ENCODE data around the gene YWHAQ.
A peak's percentile ranks its signal among the peaks of the same experiment; 100 is the strongest.
"Not testable (repeated sequence)": the region's sequence is repeated elsewhere in the genome, so short reads cannot be mapped to it uniquely, and the experiment has no call there.

YWHAQ gene

DNA sequence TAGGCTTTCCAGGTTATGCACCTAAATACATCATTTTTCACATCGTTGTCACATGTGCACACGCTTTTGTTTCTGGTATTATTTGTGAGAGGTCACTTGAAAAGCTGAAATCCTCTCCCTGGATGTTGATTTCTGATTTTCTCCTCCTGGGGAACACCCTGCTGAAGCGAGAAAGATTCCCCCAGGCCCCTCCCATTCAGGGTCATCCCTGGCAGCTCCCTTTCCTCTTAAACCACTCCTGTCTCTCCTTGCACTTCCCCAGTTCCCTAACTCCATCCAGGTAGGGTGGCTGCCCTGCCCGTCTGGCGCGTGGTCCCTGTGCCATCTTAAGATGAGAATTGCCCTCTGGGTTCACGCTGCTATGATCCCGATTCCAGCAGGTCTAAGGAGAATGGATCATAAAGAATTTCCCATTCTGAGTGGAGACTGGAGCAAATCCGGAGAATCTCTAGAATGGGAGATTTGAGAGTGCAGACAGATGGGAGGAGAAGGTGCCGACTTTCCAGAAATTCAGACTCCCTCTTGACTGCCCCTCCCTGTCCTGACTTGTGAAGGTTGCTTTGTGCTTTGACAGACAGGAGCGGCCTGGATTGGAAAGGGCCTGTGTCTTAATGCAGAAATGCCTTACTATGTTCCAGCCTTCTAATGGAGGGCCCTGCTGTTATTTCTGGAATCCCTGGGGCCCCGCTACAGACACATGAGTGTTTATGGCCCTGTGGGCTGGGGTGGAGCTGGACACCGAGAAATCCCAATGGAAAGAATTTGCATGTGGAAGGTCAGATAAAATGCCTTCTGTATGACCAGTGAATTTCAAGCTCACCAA is 1.3 kb upstream of the YWHAQ start:
- DNase-seq: no peak

DNA sequence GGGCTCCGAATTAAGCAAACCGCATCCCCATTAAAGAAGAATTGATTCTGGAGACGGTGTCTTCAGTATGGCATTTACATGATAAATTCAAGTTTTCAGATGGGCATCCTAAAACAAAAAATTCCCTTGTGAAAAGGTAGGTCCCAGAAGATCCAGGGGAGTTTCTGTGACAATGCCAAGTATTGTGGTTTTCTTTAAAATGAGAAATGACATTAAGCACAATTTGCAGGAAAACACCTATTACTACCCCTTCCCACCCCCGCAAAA is 689 bp upstream of the YWHAQ start:
- no peak for DNase-seq

DNA sequence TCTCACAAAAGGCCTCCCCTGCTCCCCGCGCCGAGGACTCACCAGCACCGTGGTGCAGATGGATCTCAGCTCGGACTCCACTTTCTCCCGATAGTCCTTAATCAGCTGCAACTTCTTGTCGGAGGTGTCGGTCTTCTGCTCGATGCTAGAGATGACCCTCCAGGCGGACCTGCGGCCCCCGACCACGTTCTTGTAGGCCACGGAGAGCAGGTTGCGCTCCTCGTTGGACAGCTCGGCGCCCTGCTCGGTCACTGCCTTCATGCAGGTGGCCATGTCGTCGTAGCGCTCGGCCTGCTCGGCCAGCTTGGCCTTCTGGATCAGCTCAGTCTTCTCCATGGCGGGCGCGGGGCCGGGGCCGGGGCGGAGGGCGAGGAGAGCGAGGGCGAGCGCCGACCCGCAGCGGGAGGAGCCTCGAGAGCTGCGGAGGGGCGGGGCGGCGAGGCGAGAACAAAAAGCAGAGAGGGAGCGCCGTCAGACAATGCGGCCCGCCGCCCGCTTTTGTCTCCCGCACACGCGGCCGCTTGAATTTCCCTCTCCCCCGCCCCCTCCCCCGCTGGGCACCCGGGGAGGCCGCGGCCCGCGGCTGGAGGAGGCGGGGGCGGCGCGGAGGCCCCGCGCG is 571 bp downstream of the YWHAQ start:
- peak; percentile 78 for DNase-seq

DNA sequence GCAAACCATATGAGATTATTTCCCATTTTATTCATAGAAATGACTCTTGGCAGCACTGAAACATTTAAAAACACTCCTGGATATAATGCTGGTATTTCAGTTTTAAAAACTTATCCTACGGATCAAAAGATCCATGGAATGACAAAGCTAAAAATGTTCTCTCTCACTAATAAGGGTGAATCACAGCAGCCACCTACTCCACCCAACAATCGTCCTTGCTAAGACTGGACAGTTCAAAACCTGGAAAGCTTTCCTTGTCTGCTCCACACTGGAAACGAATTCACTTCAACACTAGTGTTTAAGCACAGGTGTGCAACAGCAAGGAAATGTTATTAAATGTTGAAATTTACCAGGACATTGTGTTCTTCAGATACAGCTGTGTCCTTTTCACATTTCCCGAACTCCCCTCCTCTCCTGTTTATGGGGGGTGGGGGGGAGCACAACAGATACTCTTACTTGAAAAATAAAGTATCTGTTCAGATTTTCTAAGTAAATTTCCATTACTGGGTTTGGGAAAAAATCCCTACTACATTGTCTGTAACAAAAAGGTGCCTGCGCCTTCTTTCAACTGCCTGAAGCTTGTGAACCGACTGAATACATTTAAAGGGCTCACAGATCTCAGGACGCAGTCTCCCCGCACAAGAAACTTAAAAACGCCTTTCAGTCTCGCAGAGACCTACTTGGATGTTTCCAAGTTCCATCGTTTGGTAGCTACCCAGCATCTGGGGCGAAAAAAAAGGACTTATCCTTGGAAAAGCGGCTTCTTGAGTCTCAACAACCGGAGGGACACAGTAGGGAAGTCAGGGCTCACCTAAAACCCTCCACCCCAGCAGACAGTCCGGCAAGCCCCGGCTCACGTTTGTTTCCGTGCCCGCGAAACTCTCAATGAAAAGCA is 1.3 kb downstream of the YWHAQ start:
- DNase-seq: peak; percentile 16

DNA sequence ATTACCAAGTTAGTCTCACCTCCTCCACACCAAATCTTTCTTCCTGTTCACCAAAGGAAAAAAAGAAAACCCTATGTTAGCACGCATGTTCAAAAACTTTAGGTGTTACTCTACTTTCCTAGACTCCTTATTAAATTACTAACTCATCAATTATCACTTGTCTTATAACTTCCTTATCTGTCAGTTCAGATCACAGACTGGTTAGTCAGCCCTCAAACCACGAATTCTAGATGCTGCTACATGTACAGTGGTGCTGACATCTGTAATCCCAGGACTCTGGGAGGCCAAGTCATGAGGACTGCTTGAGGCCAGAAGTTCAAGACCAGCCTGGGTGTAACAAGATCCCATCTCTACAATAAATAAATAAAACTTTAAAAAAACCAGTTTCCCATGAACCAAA is 3.5 kb downstream of the YWHAQ start:
- peak; percentile 8 for DNase-seq

DNA sequence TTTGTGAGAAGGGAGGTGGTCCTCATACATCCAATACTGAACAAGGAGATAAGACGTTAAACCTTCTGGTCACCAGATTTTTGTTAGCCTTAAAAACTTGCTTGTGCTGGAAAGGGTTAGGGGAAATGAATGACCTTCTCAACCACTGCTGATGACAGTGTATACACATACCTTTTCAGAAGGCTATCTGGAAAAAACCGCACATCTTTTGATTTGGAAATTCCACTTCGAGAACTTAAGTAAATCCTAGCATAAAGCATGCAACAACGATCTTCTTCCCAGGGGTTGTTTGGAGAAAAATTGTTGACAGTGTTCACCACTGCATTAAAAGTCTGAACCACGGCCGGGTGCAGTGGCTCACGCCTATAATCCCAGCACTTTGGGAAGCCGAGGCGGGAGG is 7.6 kb downstream of the YWHAQ start:
- DNase-seq: no peak

DNA sequence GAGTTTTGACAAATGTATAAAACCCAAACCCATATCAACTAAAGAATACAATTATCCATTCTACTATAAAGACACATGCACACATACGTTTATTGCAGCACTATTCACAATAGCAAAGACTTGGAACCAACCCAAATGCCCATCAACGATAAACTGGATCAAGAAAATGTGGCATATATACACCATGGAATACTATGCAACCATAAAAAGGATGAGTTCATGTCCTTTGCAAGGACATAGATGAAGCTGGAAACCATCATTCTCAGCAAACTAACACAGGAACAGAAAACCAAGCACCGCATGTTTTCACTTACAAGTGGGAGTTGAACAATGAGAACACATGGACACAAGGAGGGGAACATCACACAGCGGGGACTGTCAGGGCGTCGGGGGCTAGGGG is 9.1 kb downstream of the YWHAQ start:
- DNase-seq: not testable (repeated sequence)

DNA sequence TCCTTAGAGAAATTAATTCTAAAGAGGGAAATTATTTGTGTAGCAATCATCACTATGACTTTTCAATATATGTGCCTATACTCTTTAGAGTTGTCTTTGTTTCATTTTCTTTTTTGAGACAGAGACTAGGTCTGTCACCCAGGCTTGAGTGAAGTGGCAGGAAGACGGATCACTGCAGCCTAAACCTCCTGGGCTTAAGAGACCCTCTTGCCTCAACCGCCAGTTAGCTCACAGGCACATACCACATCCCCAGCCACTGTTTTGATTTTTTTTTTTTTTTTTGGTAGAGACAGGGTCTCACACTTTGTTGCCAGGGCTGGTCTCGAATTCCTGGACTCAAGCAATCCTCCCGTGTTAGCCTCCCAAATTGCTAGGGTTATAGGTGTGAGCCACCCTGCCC is 12.4 kb downstream of the YWHAQ start:
- peak; percentile 18 for DNase-seq

DNA sequence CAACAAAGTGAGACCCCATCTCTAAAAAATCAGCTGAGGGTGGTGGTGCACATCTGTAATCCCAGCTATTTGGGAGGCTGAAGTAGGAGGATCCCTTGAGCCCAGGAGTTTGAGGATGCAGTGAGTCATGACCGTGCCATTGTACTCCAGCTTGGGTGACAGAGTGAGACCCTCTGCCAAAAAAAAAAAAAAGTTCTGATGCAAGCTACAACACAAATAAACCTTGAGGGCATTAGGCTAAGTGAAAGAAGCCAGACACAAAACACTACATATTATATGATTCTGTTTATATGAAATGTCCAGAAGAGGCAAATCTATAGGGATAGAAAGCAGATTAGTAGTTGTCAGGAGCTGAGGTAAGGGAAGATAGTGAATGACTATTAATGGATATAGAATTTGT is 13.0 kb downstream of the YWHAQ start:
- no peak for DNase-seq

DNA sequence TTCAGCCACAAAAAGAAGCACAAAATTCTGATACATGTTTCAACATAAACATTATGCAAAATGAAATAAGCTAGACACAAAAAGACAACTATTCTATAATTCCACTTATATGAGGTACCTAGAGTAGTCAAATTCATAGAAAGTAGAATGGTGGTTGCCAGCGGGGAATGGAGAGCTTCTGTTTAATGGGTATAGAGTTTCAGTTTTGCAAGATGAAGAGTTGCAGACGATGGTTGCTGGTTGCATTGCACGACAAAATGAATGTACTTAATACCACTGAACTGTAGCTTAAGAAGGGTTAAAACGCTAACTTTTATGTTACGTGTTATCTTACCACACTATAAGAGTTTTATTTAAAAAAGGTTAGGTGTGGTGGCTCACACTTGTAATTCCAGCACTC is 13.5 kb downstream of the YWHAQ start:
- DNase-seq: no peak

DNA sequence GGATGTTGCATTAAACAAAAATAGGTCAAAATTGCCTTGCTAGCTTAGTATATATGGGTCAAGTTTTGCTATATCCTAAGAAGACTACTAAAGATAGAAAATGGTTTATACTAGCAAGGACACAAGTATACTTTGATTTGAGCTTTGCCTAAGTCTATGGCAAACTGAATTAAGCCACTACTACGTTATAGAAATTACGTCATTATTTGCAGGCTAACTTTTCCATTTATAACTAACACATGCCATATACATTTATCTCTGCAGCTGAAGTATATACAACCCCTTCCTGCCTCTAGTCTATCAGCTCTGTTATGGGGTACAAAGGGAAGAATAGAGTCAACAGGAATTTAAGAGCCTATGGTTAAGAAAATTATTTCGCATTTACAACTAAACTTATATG is 16.2 kb downstream of the YWHAQ start:
- DNase-seq: no peak

DNA sequence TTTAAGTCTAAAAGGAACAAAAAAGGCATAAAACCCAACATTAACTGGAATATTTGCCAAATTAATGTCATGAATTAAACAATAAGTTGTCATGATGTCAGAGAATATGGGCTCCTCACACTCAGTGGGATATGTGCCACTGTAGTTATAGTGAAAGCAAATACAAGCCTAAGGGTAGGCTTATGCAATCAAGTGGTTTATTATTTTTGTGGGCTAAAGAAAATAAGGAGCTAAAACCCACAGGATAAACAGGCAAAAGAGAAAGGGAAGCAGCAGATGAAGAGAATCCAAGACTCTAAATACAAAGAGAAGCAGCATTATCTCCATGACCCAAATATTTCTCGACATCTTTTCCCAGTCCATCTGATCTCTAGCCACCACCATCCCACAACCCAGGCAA is 17.5 kb downstream of the YWHAQ start:
- no peak for DNase-seq

DNA sequence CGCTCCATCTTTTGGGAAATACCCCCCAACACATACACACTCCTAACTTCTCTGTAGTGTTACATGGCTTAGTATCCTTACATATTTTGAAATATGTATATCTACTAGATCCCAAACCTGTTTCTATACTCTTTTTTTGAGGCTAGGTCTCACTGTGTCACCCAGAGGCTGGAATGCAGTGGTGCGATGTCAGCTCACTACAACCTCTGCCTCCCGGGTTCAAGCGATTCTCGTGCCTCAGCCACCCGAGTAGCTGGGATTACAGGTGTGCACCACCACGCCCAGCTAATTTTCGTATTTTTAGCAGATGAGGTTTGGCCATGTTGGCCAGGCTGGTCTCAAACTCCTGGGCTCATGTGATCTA is 19.3 kb downstream of the YWHAQ start:
- DNase-seq: not testable (repeated sequence)

DNA sequence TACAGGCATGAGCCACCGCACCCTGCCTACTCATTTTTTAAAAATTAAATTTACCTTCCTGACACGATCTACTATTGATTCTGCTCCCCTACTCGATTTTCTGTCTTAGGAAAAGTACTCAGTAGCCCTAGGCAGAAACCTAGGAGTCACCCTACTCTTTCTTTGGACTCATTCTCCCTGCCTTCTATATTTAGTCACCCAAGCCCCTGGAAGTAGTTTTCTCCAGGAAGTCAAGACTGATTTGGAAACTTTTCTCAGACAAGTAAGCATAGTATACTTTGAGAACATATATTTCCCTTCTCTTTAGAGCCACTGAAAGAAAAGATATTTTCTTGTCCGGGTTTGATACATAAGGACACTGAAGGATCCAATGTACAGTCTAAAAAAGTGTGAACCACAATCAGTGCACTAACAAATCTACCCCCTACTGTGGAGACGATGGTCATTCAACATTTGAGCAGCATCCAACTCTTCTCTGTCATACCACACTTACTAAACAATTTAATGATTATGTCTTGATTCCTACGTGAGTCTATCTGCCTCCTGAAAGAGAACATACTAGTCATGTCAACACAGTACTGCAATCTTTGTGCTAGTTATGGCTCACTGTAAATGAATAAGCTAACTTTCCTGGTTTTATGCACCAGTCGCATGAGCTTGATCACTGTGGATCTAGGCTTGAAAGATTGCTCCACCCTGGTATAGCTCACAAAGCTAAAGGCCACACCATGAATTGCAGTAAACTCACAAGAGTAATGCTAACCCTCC is 19.8 kb downstream of the YWHAQ start:
- no peak for DNase-seq

DNA sequence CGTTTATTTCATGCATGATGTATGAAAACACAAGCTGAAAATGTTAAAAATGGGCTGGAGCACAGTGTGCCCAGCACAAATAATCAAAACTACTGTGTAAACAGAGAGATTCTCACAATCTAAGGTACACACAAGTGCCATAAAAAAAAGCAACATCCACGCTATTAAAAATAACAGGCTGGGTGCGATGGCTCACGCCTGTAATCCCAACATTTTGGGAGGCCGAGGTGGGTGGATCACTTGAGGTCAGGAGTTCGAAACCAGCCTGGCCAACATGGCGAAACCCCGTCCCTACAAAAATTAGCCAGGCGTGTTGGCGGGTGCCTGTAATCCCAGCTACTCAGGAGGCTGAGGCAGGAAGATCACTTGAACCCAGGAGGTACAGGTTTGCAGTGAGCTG is 22.3 kb downstream of the YWHAQ start:
- DNase-seq: not testable (repeated sequence)

DNA sequence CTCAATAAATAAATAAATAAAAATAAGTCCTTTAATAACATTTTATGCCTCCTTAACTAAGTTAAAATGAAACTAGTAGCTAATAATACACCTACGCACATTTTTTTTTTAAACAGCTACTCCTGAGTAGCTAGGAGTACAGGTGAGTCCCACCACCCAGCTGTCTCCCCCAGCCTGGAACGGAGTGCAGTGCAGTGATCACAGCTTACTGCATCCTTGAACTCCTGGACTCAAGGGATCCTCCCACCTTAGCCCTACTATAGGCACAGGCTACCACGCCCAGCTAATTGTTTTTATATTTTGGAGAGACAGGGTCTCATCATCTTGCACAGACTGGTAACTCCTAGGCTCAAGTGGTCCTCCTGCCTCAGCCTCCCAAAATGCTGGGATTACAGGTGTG is 28.4 kb downstream of the YWHAQ start:
- no peak for DNase-seq

DNA sequence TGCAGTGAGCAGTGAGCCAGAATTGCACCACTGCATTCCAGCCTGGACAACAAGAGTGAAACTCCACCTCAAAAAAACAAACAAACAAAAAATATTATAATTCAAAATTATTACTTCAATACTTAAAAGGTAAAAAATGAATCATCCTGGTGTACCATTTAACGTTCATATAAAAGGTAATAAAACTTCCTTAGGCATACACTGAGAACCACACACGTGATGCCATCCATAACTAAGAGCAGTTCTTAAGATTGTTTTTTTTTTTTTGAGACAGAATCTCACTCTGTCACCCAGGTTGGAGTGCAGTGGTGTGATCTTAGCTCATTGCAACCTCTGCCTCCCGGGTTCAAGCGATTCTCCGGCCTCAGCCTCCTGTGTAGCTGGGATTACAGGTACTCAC is 29.4 kb downstream of the YWHAQ start:
- DNase-seq: no peak

DNA sequence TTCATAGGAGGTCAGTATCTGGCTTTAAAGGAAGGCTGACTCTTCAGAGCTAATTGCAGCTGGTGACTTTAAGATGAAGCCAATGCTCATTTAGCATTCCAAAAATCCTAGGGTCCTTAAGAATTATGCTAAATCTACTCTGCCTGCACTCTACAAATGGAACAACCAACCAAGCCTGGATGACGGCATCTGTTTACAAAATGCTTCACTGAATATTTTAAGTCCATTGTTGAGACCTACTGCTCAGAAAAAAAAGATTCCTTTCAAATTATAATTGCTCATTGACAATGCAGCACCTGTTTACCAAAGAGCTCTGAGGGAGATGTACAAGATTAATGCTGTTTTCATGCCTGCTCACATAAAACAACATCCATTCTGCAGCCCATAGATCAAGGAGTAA is 31.4 kb downstream of the YWHAQ start:
- DNase-seq: no peak

DNA sequence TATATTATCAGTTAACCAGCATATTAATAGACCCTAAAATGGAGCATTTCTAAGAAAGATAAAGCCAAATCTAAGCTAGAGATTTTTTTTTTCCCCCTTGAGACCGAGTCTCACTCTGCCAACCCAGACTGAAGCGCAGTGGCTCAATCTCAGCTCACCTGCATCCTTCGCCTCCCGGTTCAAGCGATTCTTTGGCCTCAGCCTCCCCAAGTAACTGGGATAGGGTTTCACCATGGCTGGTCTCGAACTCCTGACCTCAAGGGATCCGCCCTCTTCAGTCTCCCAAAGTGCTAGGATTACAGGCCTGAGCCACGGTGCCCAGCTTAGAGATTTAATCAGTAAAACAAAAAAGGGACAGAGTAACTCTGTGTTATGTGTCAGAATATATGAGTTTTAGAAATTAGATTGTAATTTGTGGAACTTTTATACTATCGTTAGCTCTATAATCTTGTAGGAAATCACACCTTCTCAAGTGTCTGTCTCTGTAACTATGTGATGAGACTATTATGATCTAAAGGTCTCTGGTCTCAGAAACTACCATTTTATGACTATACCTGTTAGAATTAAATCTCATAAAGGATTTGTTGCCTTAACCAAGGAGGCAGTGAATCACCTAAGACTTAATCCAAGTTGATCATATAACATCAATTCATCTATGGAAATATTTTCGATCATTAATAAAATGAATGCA is 34.0 kb downstream of the YWHAQ start:
- no peak for DNase-seq

DNA sequence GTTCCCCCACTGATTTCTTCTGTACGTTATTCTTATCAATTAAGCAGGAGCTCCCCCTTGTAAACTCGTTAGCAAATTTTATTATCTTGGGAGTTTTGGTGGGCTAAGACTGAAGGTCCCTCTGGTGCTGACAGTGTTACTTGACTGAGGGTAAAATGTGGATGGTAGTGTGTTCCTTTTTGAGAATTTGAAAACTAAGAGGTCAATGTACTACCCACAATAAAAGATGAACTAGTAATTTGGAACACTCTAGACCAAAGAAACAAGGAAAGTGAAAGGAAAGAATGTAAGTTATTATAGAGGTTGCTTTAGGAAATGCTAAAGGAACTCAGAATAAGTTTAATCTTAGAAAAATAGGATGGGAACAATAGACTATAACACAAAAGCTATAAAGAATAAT is 35.1 kb downstream of the YWHAQ start:
- DNase-seq: no peak

DNA sequence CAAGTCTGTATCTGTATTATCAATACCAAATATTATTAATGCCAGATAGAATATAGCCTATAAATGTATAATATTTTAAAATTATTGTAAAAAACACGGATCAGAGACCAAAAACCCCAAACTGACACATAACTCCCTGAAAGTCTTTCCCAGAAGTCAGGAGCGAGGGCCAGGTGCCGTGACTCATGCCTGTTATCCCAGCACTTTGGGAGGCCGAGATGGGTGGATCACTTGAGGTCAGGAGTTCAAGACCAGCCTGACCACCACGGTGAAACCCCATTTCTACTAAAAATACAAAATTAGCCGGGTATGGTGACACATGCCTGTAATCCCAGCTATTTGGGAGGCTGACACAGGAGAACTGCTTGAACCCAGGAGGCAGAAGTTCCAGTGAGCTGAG is 35.5 kb downstream of the YWHAQ start:
- DNase-seq: not testable (repeated sequence)

DNA sequence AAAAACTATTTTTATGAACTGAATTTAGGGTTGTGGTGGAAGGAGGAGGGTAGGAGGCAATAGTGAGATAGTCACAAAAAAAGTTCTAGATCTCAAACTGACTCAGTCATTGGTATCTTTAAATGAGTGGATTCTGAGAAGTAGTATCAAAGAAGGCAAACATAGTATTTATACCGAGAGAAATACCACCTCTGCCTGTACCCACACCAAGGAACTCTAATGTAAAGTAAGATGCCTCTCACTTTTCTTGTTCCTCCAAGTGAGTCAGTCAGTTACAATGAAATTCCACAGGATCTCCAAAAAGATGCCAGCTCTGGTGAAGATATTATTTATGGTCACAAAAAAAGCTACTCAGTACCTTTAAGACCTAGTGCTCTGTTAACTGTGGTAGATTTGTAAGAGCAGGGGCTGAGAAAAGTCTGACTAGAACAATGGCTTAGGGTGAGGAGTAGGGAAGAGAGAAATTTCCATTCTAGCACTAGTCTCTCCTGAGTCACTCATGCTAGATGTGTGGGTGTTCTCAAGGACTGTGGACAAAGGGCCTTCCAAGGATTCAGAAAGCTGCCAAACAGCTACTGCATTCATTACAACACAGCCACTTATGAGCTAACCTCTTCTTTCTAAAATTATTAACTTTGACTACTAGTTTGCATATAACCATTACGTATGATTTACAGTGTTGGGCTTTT is 36.3 kb downstream of the YWHAQ start:
- no peak for DNase-seq

Data from stimulated activated naive CD4-positive, alpha-beta T cell treated with Interleukin-2 at 50 U/mL for 16 hours (primary cell).